K562 (cell line): ENCODE results near the gene SCRN1. TPM values are rescaled to one million over a fixed set of nuclear protein-coding genes. Genes with fewer than 3 reads are reported as not detected.

Experiments used
- ATAC-seq: fragments of 200-7000 bp; cut with Tn5 transposase; 3 replicates; pipeline ENCODE4 v1.9.1; 2020; ENCODE audit warnings: moderate library complexity
- BruUV-seq: library from RNA; stranded (reverse); fragments of 400-500 nt; replicated peaks from 2 replicates; lab custom pipeline; 2021; lab: Mats Ljungman, UMichigan
- CTCF ChIA-PET: fragments of 300-600 bp; formaldehyde crosslinking; extraction: SDS; loops from one replicate; lab custom pipeline; 2021; ENCODE audit warnings: low intra/inter-chr PET ratio; lab: Yijun Ruan, JAX
- POLR2A ChIA-PET: fragments of 300-600, 350-650 bp; sonication (Branson Sonifier 250); formaldehyde crosslinking; extraction: SDS; loops from one replicate; lab custom pipeline; 2021; ENCODE audit warnings: antibody characterized with exemption, inconsistent platforms; lab: Yijun Ruan, JAX
- DNase-seq, 4 experiments: peaks; one replicate each; pipeline versions ENCODE4 v3.0.0 to v3.0.0-alpha.2; 2011 to 2018; ENCODE audit warnings: low spot score in 3 of 4, mixed read lengths in 3 of 4; ENCODE audit errors: extremely low read depth in 1 of 4
- FAIRE-seq: peaks from 2 replicates; lab custom pipeline; 2011; peaks lifted over from hg19 to GRCh38; lab: Jason Lieb, UNC
- H2AFZ ChIP-seq: 2 replicates; pipeline ENCODE4 v1.6.0; 2011; ENCODE audit warnings: low read depth, low read length, control low read depth, inconsistent platforms
- H3K27ac ChIP-seq: fragments of 200-600 bp; 3 replicates; pipeline ENCODE4 v1.8.0; 2011; ENCODE audit warnings: low read depth, mild to moderate bottlenecking, control low read depth, inconsistent platforms, low read length, moderate library complexity, mixed read lengths; ENCODE audit errors: extremely low read depth
- H3K27me3 ChIP-seq, 2 experiments: fragments of 300-600 bp in 1 of 2; 2 replicates in 1 of 2; 3 replicates in 1 of 2; pipeline versions ENCODE4 v1.6.0 to v1.8.0; 2011; ENCODE audit warnings: inconsistent platforms in 2 of 2, low read length in 2 of 2, mild to moderate bottlenecking in 1 of 2, mixed read lengths in 1 of 2, moderate library complexity in 1 of 2; ENCODE audit not compliant: control insufficient read depth in 2 of 2, insufficient read depth in 2 of 2
- H3K36me3 ChIP-seq: fragments of 300-600 bp; 3 replicates; pipeline ENCODE4 v1.8.0; 2011; ENCODE audit warnings: mild to moderate bottlenecking, low read length, inconsistent platforms; ENCODE audit not compliant: control insufficient read depth, insufficient read depth
- H3K4me1 ChIP-seq, 2 experiments: fragments of 200-600 bp in 1 of 2; replicated peaks in 1 of 2; 2 replicates in 1 of 2; 3 replicates in 1 of 2; pipeline versions ENCODE4 v1.5.1 to v1.8.0; 2011; ENCODE audit warnings: inconsistent platforms in 2 of 2, low read length in 2 of 2, mild to moderate bottlenecking in 1 of 2, mixed read lengths in 1 of 2, moderate library complexity in 1 of 2; ENCODE audit not compliant: control insufficient read depth in 2 of 2, insufficient read depth in 2 of 2
- H3K4me2 ChIP-seq: 2 replicates; pipeline ENCODE4 v1.6.1; 2011; ENCODE audit warnings: low read length, control low read depth, inconsistent platforms, mixed read lengths; ENCODE audit not compliant: insufficient read depth
- H3K4me3 ChIP-seq: fragments of 200-600 bp; sonication (generic), shearing (Covaris generic); 2 replicates; pipeline ENCODE4 v1.5.1; 2016; ENCODE audit warnings: control low read depth, inconsistent platforms
- H3K79me2 ChIP-seq: fragments of 200-600 bp; 3 replicates; pipeline ENCODE4 v1.8.0; 2011; ENCODE audit warnings: low read length, inconsistent platforms; ENCODE audit not compliant: control insufficient read depth, insufficient read depth
- H3K9ac ChIP-seq, 2 experiments: 2 replicates each; pipeline versions ENCODE4 v1.6.0 to v1.6.1; 2011; ENCODE audit warnings: low read depth in 2 of 2, low read length in 2 of 2, control low read depth in 1 of 2, inconsistent platforms in 1 of 2, mild to moderate bottlenecking in 1 of 2, mixed read lengths in 1 of 2; ENCODE audit not compliant: insufficient read depth in 1 of 2
- H3K9me1 ChIP-seq: one replicate; pipeline ENCODE4 v1.6.0; 2011; ENCODE audit warnings: inconsistent platforms, mild to moderate bottlenecking, low read length, moderate library complexity; ENCODE audit not compliant: control insufficient read depth, insufficient read depth
- H3K9me3 ChIP-seq: replicated peaks from 2 replicates; pipeline ENCODE4 v1.5.1; 2011; ENCODE audit warnings: low read depth, low read length, inconsistent platforms; ENCODE audit not compliant: control insufficient read depth, insufficient read depth
- H4K20me1 ChIP-seq: replicated peaks from 2 replicates; pipeline ENCODE4 v1.6.1; 2011; ENCODE audit warnings: low read length, inconsistent platforms, mixed read lengths; ENCODE audit not compliant: control insufficient read depth, insufficient read depth
- ATF4 ChIP-seq: fragments of 450-650 bp; formaldehyde crosslinking; IDR thresholded peaks from 2 replicates; pipeline ENCODE4 v1.4.0; 2022; ENCODE audit warnings: mild to moderate bottlenecking, moderate library complexity
- BRF2 ChIP-seq: IDR thresholded peaks from 3 replicates; pipeline ENCODE4 v1.6.1; 2011; ENCODE audit warnings: borderline replicate concordance, mild to moderate bottlenecking; ENCODE audit not compliant: insufficient read length, insufficient read depth
- SREBF1 ChIP-seq: fragments of 150-350 bp; IDR thresholded peaks from 2 replicates; pipeline ENCODE4 v1.6.1; 2014; ENCODE audit warnings: antibody characterized with exemption, low read depth, low read length, borderline replicate concordance
- YY1 ChIP-seq, 3 experiments: IDR thresholded peaks; 2 replicates each; pipeline ENCODE4 v1.6.1; 2011; ENCODE audit warnings: low read length in 2 of 3, mild to moderate bottlenecking in 2 of 3, moderate library complexity in 2 of 3, borderline replicate concordance in 1 of 3, control low read depth in 1 of 3, low read depth in 1 of 3; ENCODE audit not compliant: insufficient read depth in 3 of 3, insufficient replicate concordance in 2 of 3, control insufficient read depth in 1 of 3, insufficient read length in 1 of 3; ENCODE audit errors: extremely low read depth in 1 of 3
- ZEB2 ChIP-seq: fragments of 450-650 bp; IDR thresholded peaks from 2 replicates; pipeline ENCODE4 v1.6.1; 2016
- in situ Hi-C: fragments of 300-500 bp; cut with MboI; formaldehyde crosslinking; loops from 4 replicates; pipeline ENCODE4 v1.15.0; 2018; ENCODE audit warnings: inconsistent platforms, mixed read lengths
- intact Hi-C: fragments of 100-400 bp; cut with micrococcal nuclease; formaldehyde crosslinking; loops from 2 replicates; pipeline ENCODE4 v1.14.2; 2022
- polyA plus RNA-seq, 8 experiments: library from polyadenylated mRNA; depleted of rRNA in 4 of 8; stranded (reverse) in 5 of 8; unstranded in 3 of 8; fragments of >200 nt; fragmentation: Nextera tagmentation in 2 of 8; fragmentation: Illumina TruSeq in 1 of 8; extraction: Ambion mirVana in 2 of 8; extraction: Trizol in 1 of 8; gene quantifications; 2 replicates each; pipeline versions ENCODE4 v1.2.1 to v1.2.3, GENCODE V29; 2011 to 2014; ENCODE audit warnings: inconsistent platforms in 1 of 8, missing spikeins in 1 of 8
- total RNA-seq, 7 experiments: library from RNA; depleted of rRNA in 6 of 7; stranded (reverse); fragments of >200 nt in 6 of 7; fragmentation: Illumina TruSeq in 2 of 7; extraction: Trizol in 2 of 7; gene quantifications; 2 replicates each; pipeline versions ENCODE4 v1.2.1 to v1.2.3, GENCODE V29; 2011 to 2021; ENCODE audit warnings: low replicate concordance in 1 of 7

The SCRN1 gene
- total and polyA plus RNA-seq, 9 of the 15 experiments (the other 6 are each of a cell fraction or from before 2014, with no cell fraction given) = 0.13 to 1.4 (median 0.20) TPM

- in situ Hi-C loops (no loop called here), intact Hi-C loops (no loop called here)
- H3K4me3 ChIP-seq = no peak overlapping the region
- H2AFZ ChIP-seq = no peak overlapping the region
- H3K4me1 ChIP-seq = no peaks in the 10 kb centered on the region; a peak in 1 of 5 replicates
- no peak overlapping the region for H3K4me2 ChIP-seq
- no peak overlapping the region for H3K9ac ChIP-seq
- no peak overlapping the region for H3K27ac ChIP-seq
- no peak for ATAC-seq
- peaks cover 72% of the 10 kb centered on the region for H3K36me3 ChIP-seq
- H3K27me3 ChIP-seq = no peaks in the 10 kb centered on the region
- H3K9me3 ChIP-seq = no peaks in the 10 kb centered on the region
- H3K79me2 ChIP-seq = peaks cover 22% of the 10 kb centered on the region
- no peak for FAIRE-seq
- TF ChIP-seq SREBF1 (no peak), ATF4 (CRISPR knock-in tag) (no peak), YY1 (IDR thresholded peaks at IDR 0.05; ENCODE audit: borderline replicate concordance in 1 of 3, control insufficient read depth in 1 of 3, extremely low read depth in 1 of 3, insufficient read depth in 3 of 3, insufficient read length in 1 of 3, insufficient replicate concordance in 2 of 3, low read depth in 1 of 3, low read length in 2 of 3) (no peak), BRF2 (no peak), ZEB2 (no peak)
- POLR2A ChIA-PET = no interaction called here
- H3K9me1 ChIP-seq = no peaks in the 10 kb centered on the region
- CTCF ChIA-PET = no interaction called here
- H4K20me1 ChIP-seq = no peaks in the 10 kb centered on the region; the same call in 1 of the 2 replicates
- no TSS peak for BruUV-seq
- no peak for DNase-seq
These were observed 28.9 kb upstream of the SCRN1 start for GRCh38 chr7:30018451-30018850.
